Coronary artery (tissue), 2 donors: Measurements from ENCODE around the gene ALKBH7.
A peak's percentile ranks its signal among the peaks of the same experiment; 100 is the strongest.

Source experiments
- DNase-seq: peaks from one replicate; pipeline ENCODE4 v3.0.0-alpha.2; 2017; ENCODE audit warnings: low spot score
- H3K27ac ChIP-seq, 2 donors: fragments of 200-600 bp; sonication (generic); one replicate each; pipeline ENCODE4 v1.5.1; 2016 to 2019
- H3K4me3 ChIP-seq: fragments of 200-600 bp; sonication (generic); 2 replicates; pipeline ENCODE4 v1.5.1; 2016; ENCODE audit warnings: mild to moderate bottlenecking, moderate library complexity
- TF ChIP-seq, protein P1 (sequence below): fragments of 200-600 bp; sonication (generic); IDR thresholded peaks from one replicate; pipeline ENCODE4 v1.5.1; 2019; ENCODE audit warnings: antibody characterized with exemption

ALKBH7 gene

DNA sequence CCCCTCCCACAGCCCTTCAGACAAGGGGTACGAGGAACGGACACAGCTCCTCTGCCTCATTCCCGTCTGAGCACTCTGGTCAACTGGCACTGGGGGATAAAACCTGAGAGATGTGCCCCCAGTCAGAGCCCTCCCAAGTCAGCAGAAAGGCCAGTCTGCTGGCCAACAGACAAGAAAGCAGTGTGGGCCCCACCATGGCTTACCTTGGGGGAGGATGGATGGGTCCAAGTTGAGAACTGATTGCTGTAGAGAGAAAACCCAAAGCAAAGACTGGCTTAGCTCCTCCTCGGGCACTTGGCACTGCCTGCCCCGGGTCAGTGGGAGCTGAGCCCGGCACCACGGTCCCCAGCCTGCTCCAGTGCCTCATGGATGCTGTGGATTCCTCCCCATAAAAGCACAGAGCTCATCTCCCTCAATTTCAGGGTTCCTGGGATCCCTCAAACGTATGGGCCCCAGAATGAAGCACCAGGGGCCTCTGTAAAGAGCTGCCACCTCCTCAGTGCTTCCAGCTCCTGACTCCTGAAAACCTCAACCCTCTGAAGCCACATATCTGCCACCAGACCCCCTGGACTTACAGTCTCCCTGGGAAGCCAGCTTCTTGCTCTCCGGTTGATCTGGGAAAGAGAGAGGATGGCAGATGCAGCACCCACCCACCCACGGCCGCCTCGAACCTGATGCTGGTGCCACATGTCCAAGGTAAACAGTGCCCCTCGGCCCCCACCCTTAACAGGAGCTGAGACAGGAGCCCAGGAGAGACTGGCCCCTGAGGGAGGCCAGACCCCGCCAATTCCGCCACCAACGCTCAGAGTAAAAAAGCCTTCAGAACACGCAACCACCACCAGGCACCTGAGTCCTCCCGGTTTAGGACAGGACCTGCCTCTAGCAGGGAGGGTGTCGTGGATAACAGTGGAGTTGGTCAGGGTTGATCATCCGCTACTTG lies 48.8 kb downstream of the ALKBH7 start:
- TF ChIP-seq, protein P1, sequence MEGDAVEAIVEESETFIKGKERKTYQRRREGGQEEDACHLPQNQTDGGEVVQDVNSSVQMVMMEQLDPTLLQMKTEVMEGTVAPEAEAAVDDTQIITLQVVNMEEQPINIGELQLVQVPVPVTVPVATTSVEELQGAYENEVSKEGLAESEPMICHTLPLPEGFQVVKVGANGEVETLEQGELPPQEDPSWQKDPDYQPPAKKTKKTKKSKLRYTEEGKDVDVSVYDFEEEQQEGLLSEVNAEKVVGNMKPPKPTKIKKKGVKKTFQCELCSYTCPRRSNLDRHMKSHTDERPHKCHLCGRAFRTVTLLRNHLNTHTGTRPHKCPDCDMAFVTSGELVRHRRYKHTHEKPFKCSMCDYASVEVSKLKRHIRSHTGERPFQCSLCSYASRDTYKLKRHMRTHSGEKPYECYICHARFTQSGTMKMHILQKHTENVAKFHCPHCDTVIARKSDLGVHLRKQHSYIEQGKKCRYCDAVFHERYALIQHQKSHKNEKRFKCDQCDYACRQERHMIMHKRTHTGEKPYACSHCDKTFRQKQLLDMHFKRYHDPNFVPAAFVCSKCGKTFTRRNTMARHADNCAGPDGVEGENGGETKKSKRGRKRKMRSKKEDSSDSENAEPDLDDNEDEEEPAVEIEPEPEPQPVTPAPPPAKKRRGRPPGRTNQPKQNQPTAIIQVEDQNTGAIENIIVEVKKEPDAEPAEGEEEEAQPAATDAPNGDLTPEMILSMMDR = no peak
- DNase-seq = no peak
- Histone ChIP-seq H3K27ac (no peak overlapping the region), H3K4me3 (no peak overlapping the region)

DNA sequence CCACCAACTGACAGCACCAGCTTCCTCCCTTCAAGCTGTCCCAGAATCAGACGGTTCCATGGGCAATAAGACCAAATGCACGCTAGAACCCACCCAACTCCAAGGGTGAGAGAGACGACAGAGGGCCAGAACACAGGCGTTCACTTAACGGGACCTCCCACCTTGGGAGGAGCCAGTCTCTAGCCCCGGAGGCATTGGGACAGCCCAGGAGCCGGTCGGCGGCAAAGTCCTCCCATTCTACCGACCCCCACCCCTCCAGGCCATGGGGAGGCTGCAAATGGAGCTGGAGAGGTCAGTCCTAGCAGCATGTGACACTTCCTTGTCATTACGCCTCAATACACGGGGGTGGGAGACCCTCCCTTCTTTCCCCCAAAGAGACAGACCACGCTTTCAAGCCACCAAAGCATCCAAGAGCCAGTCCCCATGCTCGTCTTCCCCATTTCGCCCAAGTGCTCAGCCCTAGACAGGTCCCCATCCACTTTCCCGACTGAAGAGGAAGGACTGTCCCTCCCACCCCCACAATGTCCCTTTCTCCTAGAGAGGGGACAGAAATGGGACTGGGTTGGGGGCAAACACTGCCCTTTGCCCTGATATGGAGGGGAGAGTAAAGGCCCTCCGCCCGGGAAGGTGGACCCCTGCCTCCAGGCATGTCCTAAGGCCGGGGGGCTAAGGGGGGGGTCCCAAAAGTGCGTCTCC lies 51.1 kb downstream of the ALKBH7 start:
- TF ChIP-seq, protein P1 = no peak
- H3K4me3 ChIP-seq = peak overlapping the region; percentile 83
- DNase-seq = no peak
- H3K27ac ChIP-seq = peak overlapping the region; percentile 33 to 86

DNA sequence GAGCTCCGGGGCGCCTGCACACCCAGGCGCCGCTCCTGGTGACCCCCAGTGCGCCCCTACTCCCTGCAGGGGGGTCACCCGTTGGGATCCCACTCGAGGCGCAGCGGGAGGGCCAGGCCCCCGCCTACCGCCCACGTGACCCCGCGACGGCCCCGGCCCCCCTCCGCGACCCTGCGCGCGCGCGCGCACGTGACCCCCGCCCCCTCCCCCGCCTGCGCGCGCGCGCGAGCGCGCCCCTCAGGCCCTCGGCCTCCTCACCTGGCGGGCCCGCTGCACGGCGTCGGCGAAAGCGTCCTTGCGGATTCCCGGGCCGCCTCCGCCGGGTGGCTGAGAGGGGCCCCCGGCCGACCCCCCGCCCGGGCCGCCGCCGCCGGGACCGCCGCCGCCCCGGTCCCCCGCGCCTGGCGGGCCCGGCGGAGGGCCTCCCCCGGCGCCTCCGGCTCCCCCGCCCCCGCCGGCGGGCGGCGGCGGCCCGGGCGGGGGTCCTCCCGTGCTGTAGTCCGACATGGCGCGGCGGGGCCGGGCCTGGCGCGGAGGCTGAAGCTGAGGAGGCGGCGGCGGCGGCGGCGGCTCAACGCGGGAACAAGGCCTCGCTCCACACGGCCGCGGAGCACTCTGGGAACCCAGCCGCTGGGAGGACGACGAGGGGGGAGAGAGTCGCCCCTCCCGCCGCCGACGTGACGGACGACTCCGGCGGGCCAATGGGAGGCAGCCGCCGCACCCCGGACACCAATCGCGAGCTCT lies 51.8 kb downstream of the ALKBH7 start, which contains the start of gene KHSRP:
Gene KHSRP, minus strand, starts transcription at position 617 of the 744 bp plus-strand sequence. Its CDS starts 110 bp downstream, at position 507.
- peak within 1 kb of the TSS; percentile 53 to 88 for H3K27ac ChIP-seq
- H3K4me3 ChIP-seq = peak within 1 kb of the TSS; percentile 83
- TF ChIP-seq, protein P1 = no peak
- no peak for DNase-seq
